ENCODE data around the gene DIRAS1. TPM values are rescaled to one million over a fixed set of nuclear protein-coding genes. Genes with fewer than 3 reads are reported as not detected.

DIRAS1 gene
- total RNA-seq, 1 donor from 2014 or later = 0.71 TPM

DNA sequence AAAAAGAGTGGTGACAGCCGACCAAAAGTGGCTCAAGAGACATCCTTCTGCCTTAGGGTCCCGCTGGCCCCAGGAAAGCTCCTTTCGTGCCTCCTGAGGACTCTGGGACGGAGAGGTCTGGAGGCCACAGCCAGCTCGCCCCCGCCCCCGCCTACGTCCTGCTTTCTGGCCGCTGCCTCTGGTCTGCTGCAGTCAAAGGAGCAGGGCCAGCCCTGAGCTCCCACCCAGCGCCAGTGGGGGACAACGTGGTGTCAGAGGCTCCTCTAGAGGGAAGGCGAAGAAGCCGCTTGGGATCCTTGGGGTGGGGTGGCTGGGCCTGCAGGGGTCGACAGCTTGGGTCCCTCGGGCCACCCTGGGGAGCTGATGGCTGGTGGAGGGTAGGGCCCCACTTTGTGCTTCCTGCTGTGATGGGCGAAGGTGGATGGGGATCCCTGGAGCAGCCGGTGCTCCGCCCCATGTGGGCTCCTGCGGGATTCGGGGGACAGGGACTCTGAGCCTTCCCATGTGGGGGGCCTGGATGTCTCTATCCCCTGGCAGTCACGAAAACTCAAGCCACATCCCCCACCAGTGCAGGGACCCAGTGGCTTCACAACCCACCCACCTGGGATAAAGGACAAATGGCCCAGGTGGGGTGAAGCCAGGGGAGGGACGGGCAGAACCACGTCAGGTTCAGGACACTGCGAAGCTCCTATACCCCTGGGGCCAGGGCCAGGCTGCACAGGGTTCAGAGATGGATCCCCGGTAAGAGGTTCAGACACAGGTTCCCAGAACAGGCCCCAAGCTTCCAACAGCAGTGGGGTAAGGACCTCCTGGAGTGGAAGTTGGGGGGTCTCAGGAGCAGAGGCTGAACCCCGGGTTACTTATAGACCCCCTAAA lies 9.0 kb upstream of the DIRAS1 start:
- no peaks in the 10 kb centered on the region for H3K9me3 ChIP-seq
- ATAC-seq (no peak), DNase-seq (no peak)
- peaks cover 21% of the 10 kb centered on the region for H3K27me3 ChIP-seq (ENCODE audit: low read depth)
- TF ChIP-seq, protein P1, sequence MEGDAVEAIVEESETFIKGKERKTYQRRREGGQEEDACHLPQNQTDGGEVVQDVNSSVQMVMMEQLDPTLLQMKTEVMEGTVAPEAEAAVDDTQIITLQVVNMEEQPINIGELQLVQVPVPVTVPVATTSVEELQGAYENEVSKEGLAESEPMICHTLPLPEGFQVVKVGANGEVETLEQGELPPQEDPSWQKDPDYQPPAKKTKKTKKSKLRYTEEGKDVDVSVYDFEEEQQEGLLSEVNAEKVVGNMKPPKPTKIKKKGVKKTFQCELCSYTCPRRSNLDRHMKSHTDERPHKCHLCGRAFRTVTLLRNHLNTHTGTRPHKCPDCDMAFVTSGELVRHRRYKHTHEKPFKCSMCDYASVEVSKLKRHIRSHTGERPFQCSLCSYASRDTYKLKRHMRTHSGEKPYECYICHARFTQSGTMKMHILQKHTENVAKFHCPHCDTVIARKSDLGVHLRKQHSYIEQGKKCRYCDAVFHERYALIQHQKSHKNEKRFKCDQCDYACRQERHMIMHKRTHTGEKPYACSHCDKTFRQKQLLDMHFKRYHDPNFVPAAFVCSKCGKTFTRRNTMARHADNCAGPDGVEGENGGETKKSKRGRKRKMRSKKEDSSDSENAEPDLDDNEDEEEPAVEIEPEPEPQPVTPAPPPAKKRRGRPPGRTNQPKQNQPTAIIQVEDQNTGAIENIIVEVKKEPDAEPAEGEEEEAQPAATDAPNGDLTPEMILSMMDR (IDR thresholded peaks at IDR 0.05) = no peak
- peaks cover 25% of the 10 kb centered on the region for H3K36me3 ChIP-seq
- intact Hi-C loops (cut with DNase I) = no loop called here
- H3K4me3 ChIP-seq = no peak overlapping the region
- no peak overlapping the region for H3K27ac ChIP-seq
- H3K4me1 ChIP-seq = no peaks in the 10 kb centered on the region

- intact Hi-C loops (cut with DNase I) = no loop called here
- H3K9me3 ChIP-seq = no peaks in the 10 kb centered on the region
- DNase-seq (no peak), ATAC-seq (no peak)
- H3K36me3 ChIP-seq = peaks cover 12% of the 10 kb centered on the region
- TF ChIP-seq, protein P1 (IDR thresholded peaks at IDR 0.05) = no peak
- H3K4me3 ChIP-seq = no peak overlapping the region
- no peak overlapping the region for H3K27ac ChIP-seq
- no peaks in the 10 kb centered on the region for H3K4me1 ChIP-seq
- H3K27me3 ChIP-seq (ENCODE audit: low read depth) = peaks cover 23% of the 10 kb centered on the region
Observed at GRCh38 chr19:2728783-2729387, 7.7 kb upstream of the DIRAS1 start.

- TF ChIP-seq, protein P1 (IDR thresholded peaks at IDR 0.05) = no peak
- peaks cover 9% of the 10 kb centered on the region for H3K4me1 ChIP-seq
- H3K27me3 ChIP-seq (ENCODE audit: low read depth) = peaks cover 35% of the 10 kb centered on the region
- no peaks in the 10 kb centered on the region for H3K9me3 ChIP-seq
- no peak overlapping the region for H3K4me3 ChIP-seq
- intact Hi-C loops (cut with DNase I) = no loop called here
- peaks cover 5% of the 10 kb centered on the region for H3K36me3 ChIP-seq
- no peak overlapping the region for H3K27ac ChIP-seq
- ATAC-seq (no peak), DNase-seq (no peak)
Observed at GRCh38 chr19:2727640-2727944, 6.4 kb upstream of the DIRAS1 start.

GRCh38 chr19:2726904-2727639 lies 5.9 kb upstream of the DIRAS1 start:
- DNase-seq (no peak), ATAC-seq (no peak)
- Histone ChIP-seq H3K27ac (no peak overlapping the region), H3K4me1 (peaks cover 9% of the 10 kb centered on the region), H3K27me3 (ENCODE audit: low read depth) (peaks cover 41% of the 10 kb centered on the region), H3K4me3 (no peak overlapping the region), H3K9me3 (no peaks in the 10 kb centered on the region), H3K36me3 (peaks cover 3% of the 10 kb centered on the region)
- TF ChIP-seq, protein P1 (IDR thresholded peaks at IDR 0.05) = no peak
- intact Hi-C loops (cut with DNase I) = no loop called here

GRCh38 chr19:2726160-2726855 lies 5.1 kb upstream of the DIRAS1 start:
- Histone ChIP-seq H3K36me3 (no peaks in the 10 kb centered on the region), H3K27ac (no peak overlapping the region), H3K4me3 (no peak overlapping the region), H3K9me3 (no peaks in the 10 kb centered on the region), H3K27me3 (ENCODE audit: low read depth) (peaks cover 48% of the 10 kb centered on the region), H3K4me1 (peaks cover 9% of the 10 kb centered on the region)
- intact Hi-C loops (cut with DNase I) = no loop called here
- TF ChIP-seq, protein P1 (IDR thresholded peaks at IDR 0.05) = no peak
- DNase-seq (no peak), ATAC-seq (no peak)

All from lower lobe of right lung (tissue), 2 donors.